Stimulated activated CD4-positive, alpha-beta T cell treated with anti-CD3 and anti-CD28 coated beads, TNF-alpha, amount 100 ng/mL, for 48 hours (primary cell): ENCODE results near the gene OR51G2.
"Not testable (repeated sequence)": the region's sequence is repeated elsewhere in the genome, so short reads cannot be mapped to it uniquely, and the experiment has no call there.

Experiments
- DNase-seq, 3 donors: peaks; one replicate each; pipeline ENCODE4 v3.0.0-alpha.2; 2020; ENCODE audit warnings: low read depth in 3 of 3

Gene OR51G2

GRCh38 chr11:4919250-4919649 lies at the start of gene OR51G2:
OR51G2 (minus strand) TSS chr11:4919350; CDS start chr11:4915663, 3,687 bp downstream.
- no peak for DNase-seq

DNA sequence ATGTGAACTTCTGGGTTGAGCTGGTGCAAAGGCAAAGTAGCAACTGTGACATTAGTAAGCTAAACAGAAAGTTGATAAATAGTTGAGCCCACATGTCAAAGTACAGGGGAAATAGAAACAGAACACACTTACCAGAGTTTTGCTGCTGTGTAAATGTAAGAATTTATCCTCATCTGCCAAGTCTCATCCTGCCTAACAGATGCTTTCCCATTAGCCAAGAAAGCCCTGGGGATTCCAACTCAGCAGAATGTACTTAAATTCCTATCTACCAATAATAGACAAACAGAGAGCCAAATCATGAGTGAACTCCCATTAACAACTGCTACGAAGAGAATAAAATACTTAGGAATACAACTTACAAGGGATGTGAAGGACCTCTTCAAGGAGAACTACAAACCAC lies 43.7 kb upstream of the OR51G2 start:
- no peak for DNase-seq

GRCh38 chr11:4960877-4961276 lies 41.7 kb upstream of the OR51G2 start:
- no peak for DNase-seq

DNA sequence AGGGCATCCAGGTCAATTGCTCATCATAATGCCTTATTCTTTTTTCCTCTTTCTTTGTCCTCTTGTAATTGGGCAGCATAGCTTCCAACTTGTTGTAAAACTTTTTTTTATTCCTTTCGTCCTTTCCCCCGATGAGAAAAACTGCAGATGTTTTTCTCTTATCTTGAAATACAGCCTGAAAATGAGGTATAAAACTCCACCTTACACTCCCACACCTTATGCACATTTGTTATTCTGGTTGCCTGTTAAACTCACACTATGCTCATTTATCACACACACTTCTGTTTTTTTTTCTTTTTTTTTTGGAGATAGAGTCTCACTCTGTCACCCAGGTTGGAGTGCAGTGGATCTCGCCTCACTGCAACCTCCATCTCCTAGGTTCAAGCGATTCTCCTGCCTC lies 38.2 kb upstream of the OR51G2 start:
- DNase-seq, result no peak

DNA sequence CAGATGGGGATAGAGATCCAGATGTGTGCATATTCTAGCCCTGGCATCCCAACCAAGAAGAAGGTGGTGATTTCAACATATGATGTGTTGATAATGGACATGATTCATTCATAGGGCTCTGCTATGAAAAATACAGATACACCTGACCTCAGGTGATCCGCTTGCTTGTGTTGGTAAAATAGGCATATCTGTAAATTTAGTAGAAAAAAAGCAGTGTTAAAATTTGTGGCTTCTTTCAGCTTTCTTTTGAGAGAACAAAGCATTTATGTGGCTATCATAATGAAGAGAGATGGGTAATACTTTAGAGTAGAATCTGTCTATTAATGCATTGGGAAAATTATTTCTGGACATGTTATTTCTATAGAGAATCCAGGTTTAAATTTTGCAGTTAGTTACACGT lies 36.5 kb upstream of the OR51G2 start, which contains the start of gene OR51A2:
Gene OR51A2 (minus strand): TSS at position 101 of the 400 bp plus-strand sequence. CDS start 0 bp downstream, at position 101.
- not testable (repeated sequence) for DNase-seq

- no peak for DNase-seq
Measured at GRCh38 chr11:4947505-4947904, 28.4 kb upstream of the OR51G2 start, which contains the start of gene OR51A4. OR51A4 (minus strand) TSS chr11:4947605; CDS start chr11:4947100, 505 bp downstream.

- no peak for DNase-seq
Measured at GRCh38 chr11:4936745-4937144, 17.6 kb upstream of the OR51G2 start.

GRCh38 chr11:4932751-4933150 lies 13.6 kb upstream of the OR51G2 start:
- no peak for DNase-seq

GRCh38 chr11:4926608-4927007 lies 7.5 kb upstream of the OR51G2 start:
- DNase-seq, result no peak

DNA sequence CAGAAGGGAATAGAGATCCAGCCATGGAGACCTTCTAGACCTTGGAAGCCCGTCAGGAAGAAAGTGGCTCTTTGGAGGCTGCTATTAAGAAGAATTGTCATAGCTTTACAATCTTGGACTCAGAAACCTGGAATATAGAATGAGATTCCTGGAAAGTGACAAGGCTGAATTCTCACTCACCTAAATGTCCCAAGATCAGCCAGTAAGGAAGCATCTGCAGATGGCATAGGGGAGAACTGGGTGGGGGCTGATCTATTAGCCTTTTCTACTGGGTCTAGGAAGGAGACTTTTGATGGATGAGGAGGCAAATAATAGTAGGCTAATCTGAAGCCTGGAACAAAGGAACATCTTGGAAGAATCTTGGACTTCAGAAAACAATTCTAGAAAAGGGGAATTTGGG lies 5.1 kb upstream of the OR51G2 start, which contains the start of gene OR51G1:
Gene OR51G1 (minus strand): TSS at position 101 of the 400 bp plus-strand sequence. CDS start 0 bp downstream, at position 101.
- no peak for DNase-seq

DNA sequence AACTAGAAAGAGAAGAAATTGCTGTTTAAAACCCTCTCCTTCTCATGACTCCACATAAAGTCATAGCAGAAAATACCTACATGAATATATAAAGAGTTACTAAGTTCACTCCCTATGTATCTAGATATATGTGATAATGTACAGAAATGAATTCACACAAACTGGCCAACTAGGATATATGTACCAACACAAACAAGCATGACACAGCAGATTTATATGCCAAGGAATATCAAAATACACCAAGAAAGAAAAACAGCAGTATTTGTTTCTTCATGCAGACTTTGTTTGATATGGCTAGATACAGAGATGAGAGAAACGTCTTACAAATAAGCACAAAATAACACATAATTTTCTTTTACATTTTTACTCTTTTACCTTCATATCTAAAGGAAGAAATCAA lies 3.2 kb upstream of the OR51G2 start:
- no peak for DNase-seq

- DNase-seq, result no peak
Measured at GRCh38 chr11:4921796-4922195, 2.6 kb upstream of the OR51G2 start.

DNA sequence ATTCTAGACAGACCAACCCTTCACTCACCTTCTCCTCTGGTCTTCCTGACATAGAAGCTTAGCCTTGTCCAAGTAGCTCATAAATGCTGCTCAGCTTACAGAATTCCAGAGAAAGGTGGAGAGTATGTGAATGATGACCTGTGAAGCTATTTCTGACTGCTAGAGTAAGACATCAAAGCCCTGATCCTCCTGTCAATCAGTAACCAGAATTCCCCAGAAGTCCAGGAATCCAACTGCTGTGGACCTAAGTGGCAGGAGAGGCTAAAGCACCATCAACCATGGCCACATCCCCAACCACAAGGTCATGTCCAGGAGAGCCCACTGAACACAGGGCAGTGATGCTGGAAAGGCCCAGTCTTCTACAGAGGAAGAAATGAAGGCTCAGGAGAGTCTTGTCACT lies 2.6 kb downstream of the OR51G2 start:
- DNase-seq, result no peak

GRCh38 chr11:4903484-4903883 lies 15.7 kb downstream of the OR51G2 start, which contains the start of gene OR51A7:
OR51A7 (plus strand) TSS chr11:4903783; CDS start chr11:4907370, 3,587 bp downstream.
- no peak for DNase-seq

- DNase-seq, result no peak
Measured at GRCh38 chr11:4891996-4892640, 27.0 kb downstream of the OR51G2 start.

DNA sequence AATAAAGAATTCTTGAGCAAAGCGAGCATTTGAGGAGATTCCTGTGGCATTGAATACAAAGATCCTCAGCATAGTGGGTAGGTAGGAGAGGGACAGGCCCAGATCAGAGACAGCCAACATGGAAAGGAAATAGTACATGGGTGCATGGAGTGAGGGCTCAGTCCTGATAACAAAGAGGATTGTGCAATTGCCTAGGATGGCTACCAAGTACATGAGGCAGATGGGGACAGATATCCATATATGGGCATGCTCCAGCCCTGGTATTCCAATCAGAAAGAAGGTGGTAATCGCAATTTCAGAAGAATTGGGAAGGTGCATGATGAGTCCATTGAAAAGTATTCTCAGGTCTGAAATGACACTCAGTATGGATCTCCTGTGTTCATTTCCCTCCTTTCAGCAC lies 28.9 kb downstream of the OR51G2 start:
- no peak for DNase-seq

DNA sequence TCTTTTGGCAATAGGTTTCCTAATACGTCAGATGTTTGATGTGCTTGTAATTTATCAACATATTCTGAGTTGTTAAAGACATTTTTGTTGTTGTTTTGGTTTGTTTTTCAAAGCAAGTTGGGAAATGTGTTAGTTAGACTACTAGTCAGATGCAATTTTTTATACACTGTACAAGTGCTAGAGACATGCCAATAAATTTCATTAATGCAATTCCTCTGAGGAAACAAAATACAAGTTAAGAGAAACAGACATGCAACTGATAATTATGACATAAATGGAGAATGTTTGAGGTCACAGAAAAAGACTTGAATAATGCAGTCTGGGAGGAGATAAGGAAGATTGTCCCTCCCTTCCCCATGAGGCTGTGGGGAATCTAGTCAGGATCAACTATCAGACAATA lies 31.6 kb downstream of the OR51G2 start:
- DNase-seq, result no peak

GRCh38 chr11:4886186-4886585 lies 33.0 kb downstream of the OR51G2 start:
- no peak for DNase-seq

DNA sequence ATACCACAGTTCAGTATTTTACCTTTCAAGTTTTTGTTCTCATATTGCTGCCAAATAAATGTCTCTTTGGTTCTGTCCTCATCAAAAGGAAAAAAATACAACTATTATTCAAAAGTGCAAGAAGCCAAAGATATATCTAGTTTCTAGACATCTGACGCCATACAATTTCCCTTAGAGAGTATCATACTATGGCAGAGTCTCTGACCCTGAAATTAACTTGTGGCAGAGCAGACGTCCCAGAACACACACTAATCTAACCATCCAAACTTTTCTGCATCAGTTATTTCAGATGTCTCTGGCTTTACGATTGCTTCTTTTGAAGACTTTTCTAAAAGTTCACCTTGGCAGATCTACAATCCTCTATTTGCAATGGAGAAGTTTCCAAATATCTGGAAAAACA lies 34.8 kb downstream of the OR51G2 start:
- DNase-seq, result no peak

- no peak for DNase-seq
Measured at GRCh38 chr11:4882543-4882942, 36.6 kb downstream of the OR51G2 start.

DNA sequence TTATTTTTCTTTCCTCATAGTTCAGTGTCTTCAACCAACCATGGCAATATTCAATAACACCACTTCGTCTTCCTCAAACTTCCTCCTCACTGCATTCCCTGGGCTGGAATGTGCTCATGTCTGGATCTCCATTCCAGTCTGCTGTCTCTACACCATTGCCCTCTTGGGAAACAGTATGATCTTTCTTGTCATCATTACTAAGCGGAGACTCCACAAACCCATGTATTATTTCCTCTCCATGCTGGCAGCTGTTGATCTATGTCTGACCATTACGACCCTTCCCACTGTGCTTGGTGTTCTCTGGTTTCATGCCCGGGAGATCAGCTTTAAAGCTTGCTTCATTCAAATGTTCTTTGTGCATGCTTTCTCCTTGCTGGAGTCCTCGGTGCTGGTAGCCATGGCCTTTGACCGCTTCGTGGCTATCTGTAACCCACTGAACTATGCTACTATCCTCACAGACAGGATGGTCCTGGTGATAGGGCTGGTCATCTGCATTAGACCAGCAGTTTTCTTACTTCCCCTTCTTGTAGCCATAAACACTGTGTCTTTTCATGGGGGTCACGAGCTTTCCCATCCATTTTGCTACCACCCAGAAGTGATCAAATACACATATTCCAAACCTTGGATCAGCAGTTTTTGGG lies 37.2 kb downstream of the OR51G2 start, which contains the start of gene OR51T1:
Gene OR51T1 (plus strand): TSS at position 41 of the 641 bp plus-strand sequence. CDS start 0 bp downstream, at position 41.
- no peak for DNase-seq

DNA sequence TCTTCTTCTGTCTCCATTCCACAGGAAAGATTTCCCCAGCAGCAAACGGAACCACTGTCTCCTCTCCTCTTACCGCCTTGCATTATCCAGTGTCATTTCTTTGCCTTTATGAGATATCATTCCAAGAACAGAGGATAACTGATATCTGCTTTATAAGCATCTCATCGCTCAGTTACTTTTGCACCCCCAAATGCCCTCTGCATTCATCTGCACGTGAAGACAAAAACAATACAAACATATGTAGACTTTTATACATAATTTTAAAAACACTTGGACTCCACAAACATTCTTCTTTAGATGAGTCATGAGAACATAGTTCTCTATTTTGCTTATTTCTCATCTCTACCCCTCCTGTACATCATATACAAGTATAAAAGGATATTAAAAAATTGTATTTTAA lies 38.0 kb downstream of the OR51G2 start:
- DNase-seq, result no peak

GRCh38 chr11:4865855-4866254 lies 53.3 kb downstream of the OR51G2 start:
- no peak for DNase-seq
